Stromal cell of bone marrow (primary cell): ENCODE measurements around the gene MOGAT2.
"Not testable (repeated sequence)": the region's sequence is repeated elsewhere in the genome, so short reads cannot be mapped to it uniquely, and the experiment has no call there.

Experiments
- DNase-seq: peaks from one replicate; pipeline ENCODE4 v3.0.0-alpha.2; 2012; ENCODE audit warnings: low read depth

The MOGAT2 gene

GRCh38 chr11:75717608-75718418, at the start of gene MOGAT2:
MOGAT2 (plus strand) TSS chr11:75717838; CDS start chr11:75717889, 51 bp downstream.
- no peak for DNase-seq

DNA sequence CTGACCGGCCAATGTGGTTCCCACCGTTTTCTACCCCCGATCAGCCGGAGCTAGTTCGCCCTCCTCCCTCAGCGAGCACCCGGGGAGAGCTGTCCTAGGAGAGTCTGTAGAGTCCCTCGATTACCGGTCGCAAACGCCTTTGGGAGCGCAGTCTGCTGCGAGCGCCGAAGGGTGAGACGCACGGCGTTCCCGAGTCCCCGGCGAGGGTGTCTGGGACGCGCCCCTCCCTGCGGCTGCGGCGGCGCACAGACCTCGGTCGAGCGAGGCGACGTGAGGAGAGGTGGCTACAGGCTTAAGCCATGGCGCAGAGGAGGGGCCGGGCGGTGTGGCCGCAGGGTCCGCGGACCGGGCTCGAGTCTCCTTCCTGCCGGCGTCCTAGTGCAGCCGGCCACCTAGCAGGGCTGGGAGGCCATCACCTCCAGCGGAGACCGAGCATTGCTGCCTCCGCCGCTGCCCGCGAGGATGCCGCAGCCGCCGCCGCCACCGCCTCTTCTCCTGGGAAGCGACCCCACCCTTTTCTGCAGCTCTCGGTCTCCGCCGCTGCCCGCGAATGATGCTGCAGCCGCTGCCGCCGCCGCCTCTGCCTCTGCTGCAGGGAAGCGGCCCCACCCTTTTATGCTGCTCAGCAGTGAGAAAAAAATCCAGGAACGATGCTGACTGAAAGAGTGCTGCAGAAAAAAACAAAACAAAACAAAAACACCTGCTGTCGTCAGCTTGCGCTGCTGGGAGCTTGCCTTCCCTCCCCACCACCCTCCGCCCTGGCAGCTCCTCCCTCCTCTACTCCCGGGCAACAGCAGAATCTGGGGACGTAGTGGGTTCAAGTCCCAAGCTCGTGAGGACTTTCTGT, 49.0 kb upstream of the MOGAT2 start, which contains the start of gene MAP6:
MAP6 (minus strand) TSS at position 588 of the 847 bp plus-strand sequence. CDS start 669 bp downstream, outside the sequence.
- DNase-seq, result no peak

DNA sequence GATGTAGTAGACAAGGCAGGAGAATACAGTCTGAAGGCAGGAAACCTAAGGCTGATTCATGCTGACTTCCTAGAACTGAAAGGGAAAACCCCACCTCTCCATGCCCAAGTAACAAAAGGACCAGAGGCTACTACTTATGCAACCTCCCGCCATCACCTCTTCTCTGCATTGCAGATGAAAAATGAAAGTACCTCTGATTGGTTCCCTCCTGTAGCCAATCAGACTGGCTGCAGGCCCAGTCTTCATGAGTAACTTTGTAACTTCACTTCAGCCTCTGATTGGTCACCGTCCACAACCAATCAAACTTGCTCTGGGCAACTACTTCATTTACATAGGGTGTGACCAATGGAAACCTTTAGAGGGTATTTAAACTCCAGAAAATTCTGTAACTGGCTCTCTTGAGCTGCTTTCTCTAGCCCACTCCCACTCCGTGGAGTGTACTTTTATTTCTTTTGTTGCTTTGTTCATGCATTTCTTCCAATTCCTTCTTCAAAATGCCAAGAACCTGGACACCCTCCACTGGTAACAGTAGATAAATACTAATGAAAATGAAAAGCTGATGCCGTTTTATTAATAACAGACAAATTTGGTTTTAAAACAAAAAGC, 43.6 kb upstream of the MOGAT2 start:
- DNase-seq, result no peak

DNA sequence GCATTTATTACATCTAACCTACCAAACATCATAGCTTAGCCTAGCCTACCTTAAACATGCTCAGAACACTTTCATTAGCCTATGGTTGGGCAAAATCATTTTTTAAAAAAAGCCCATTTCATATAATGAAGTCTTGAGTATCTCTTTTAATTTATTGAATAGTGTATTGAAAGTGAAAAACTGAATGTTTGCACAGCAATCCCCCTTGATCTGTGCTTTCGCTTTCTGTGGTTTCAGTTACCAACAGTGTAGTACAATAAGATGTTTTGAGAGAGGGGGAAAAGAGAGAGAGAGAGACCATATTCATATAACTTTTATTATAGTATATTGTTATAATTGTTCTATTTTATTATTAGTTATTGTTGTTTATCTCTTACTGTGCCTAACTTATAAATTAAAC, 40.4 kb upstream of the MOGAT2 start:
- DNase-seq, result no peak

DNA sequence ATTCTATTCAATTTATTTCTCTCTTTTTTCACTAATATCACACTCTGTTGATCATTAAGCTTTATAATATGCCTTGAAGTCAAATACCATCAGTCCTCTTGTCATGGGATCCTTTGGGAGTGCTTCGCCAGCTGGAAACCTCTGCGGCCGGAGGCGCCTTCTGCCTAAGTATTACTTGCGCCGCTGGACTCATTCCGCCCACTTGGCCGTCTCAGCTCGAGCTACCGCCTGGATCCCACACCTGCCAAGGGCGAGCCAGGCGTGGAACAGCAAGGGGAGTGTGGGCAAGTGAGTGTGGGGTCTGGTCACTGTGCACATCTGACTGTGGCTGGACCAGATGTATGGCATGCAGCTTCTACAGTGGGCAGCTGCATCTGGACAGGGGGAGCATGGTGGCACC, 39.7 kb upstream of the MOGAT2 start:
- DNase-seq, result no peak

DNA sequence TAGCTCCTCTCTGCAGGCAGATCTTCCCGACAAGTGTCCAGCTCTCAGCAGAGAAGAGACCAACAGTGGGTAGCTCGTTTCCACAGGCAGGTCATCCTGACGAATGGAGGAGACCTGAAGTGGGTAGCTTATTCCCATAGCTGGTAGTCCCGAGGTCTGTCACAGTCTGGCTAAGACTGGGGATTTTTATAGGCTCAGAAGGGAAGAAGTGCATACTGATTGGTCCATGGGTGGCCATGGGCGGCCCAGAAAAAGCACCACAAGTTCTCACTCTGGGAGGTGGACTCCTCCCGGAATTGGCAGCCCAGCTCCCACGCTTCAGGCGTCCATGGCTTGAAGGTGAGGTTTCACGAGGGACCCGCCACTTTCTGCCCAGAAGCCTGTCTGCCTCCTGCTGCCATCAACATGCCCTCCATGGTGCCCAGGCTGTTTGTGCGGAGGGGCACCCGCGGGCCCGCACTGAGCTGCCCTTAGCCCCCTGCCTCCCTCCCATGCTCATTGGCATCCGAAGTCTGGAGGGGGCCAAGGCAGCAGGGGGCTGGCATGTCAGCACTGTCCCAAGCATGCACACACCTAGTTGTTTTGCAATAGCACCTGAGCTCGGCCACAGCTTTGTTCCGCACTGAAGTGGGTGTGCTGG, 38.9 kb upstream of the MOGAT2 start:
- DNase-seq, result no peak

GRCh38 chr11:75679566-75679965, 38.1 kb upstream of the MOGAT2 start:
- no peak for DNase-seq

DNA sequence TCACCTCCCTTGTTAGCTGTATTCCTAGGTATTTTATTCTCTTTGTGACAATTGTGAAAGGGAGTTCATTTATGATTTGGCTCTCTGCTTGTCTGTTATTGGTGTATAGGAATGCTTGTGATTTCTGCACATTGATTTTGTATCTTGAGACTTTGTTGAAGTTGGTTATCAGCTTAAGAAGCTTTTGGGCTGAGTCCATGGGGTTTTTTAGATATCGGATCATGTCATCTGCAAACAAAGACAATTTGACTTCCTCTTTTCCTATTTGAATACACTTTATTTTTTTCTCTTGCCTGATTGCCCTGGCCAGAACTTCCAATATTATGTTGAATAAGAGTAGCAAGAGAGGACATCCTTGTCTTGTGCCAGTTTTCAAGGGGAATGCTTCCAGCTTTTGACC, 33.8 kb upstream of the MOGAT2 start:
- DNase-seq, result not testable (repeated sequence)

DNA sequence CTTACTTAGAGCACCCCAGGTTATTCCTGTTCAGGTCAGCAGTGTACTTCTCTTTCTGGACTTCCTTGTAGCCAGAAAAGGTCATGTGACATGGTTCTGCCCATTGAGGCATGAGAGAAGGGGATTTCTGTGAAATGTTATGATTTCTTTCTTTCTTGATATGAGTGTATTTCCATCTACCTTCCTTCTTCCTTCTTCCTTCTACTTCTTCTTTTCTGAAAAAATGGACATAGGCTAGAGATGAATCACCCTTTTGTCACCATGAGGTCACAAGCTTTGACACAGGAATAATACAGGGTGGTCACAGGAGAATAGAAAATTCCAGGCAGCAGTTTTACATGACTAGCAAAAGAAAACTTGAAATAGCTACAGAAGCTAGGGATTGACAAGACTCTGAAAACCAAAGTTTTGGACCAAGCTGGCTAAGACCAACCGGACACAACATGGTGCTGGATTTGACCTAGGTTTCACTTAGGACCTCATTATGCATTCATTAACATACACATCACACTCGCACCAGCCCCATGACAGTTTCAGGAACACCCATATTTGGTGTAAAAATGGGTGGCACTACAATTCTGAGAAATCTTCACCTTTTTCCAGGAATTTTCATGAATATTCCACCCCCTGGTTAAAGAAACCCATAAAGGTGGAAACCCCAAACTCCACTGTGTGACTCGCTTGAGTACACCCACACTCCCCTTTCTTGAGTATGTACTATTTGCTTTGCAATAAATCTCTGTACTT, 27.6 kb upstream of the MOGAT2 start:
- no peak for DNase-seq

- DNase-seq, result no peak
Observed at GRCh38 chr11:75691804-75692203, 25.8 kb upstream of the MOGAT2 start.

GRCh38 chr11:75697906-75698581, 19.6 kb upstream of the MOGAT2 start:
- no peak for DNase-seq

DNA sequence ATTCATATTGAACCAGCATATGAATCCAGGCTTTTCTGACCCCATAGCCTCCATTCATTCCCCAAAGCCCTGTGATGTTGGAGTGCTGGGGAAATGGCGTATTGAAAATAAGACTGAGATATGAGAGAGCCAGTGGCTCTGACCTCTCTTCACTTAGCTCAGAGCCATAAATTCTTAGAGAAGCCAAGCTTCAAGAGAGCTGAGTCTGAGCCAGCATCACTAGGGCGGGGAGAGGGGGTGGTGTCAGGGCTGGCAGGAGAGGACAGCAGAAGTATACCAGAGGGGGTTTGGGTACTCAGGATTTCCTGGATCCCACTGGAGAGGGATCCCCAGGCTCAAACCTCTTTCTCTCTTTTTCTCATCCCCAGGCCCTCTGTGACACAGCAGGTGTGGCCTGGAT, 16.7 kb upstream of the MOGAT2 start:
- no peak for DNase-seq

DNA sequence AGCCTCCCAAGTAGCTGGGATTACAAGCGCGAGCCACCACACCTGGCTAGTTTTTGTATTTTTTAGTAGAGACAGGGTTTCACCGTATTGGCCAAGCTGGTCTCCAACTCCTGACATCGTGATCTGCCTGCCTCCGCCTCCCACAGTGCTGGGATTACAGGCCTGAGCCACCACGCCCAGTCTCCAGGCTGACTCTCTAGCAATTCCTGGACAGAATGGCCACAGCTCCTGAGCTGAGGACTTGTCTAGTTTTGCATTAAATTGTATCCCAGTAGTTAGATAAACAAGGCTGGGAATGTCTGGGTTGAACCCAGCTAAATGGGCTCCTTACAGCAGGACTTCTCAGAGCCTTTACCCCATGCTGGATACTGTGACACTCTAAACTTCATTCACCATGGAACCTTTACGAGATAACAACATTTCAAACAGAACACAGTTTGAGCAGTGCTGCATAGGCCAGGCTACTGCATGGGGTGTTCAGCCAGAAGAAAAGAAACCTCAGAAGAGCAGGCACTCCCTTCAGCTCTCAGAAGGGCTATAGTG, 13.9 kb upstream of the MOGAT2 start:
- no peak for DNase-seq

DNA sequence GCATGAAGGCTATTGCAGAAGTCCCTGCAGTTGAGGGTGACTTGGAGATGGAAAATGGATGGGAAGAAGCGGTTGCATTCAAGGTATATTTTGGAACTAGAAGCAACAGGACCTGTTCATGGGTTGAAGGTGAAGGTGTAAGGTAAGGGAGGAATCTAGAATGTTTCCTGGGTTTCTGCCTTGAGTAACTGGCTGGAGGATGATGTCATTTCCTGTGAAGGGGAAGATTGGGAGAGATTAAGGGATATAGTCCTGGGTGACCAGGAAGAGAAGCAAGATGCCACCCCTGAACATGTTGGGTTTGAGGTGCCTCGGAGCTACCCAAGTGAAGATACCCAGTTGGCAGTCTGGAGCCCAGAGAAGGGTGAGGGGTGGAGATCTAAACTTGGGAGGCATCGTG, 12.1 kb upstream of the MOGAT2 start:
- no peak for DNase-seq

- peak; percentile 48 for DNase-seq
Observed at GRCh38 chr11:75706260-75706729, 11.3 kb upstream of the MOGAT2 start.

DNA sequence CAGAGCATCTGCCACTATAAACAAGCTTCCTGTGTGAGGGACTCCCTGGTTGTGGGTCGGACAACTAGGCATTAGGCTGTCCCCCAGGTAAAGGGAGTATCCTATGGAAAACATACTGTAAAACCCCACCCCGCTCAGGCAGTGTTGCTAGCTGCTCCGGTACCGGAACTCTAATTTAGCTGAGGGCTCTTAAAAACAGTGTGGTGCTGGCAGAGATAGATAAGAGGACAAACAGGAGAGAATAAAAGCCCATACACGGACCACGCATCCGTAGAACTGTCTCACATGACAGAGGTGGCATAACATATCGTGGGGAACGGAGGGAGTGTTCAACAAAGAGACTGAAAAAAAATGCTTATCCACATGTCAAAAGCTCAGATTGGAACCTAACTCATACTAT, 3.4 kb upstream of the MOGAT2 start:
- no peak for DNase-seq

DNA sequence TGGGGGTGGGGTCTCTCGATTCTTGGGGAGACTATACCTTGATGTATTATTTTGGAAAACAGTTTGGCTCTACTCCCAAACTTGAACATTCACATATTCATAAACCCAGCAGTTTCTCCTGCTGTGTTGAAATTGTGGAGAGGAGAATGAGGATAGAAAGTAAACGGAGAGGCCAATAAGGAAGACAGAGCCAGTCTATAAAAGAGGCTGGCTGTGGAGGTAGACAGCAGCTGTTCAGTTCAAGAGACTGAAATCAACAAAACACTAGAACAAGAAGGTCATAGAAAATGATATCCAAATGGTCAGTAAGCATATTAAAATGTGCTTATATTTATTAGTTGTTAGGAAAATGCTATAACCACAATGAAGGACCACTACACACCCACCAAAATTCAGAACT, 1.9 kb upstream of the MOGAT2 start:
- DNase-seq, result no peak

GRCh38 chr11:75716659-75717058, 979 bp upstream of the MOGAT2 start:
- no peak for DNase-seq

GRCh38 chr11:75718419-75719339, 1.0 kb downstream of the MOGAT2 start:
- no peak for DNase-seq
